HL-60 (cell line): ENCODE data around the gene RAF1.

Experiments used
- DNase-seq, 2 experiments: peaks; one replicate each; pipeline ENCODE4 v3.0.0-alpha.2; 2010 to 2020; ENCODE audit warnings: low read depth in 1 of 2, low spot score in 1 of 2
- H3K27ac ChIP-seq: fragments of 250-450 bp; sonication (Bioruptor Pico); replicated peaks from 2 replicates; pipeline ENCODE4 v1.5.1; 2020; ENCODE audit warnings: mild to moderate bottlenecking, moderate library complexity
- H3K27me3 ChIP-seq: fragments of 250-450 bp; sonication (Bioruptor Pico); 2 replicates; pipeline ENCODE4 v1.5.1; 2021; ENCODE audit warnings: mild to moderate bottlenecking, moderate library complexity; ENCODE audit not compliant: insufficient read depth, poor library complexity, severe bottlenecking
- H3K4me3 ChIP-seq: replicated peaks from 2 replicates; pipeline ENCODE4 v1.5.1; 2011; ENCODE audit warnings: mild to moderate bottlenecking, control low read depth, low read length; ENCODE audit not compliant: insufficient read depth
- CTCF ChIP-seq: IDR thresholded peaks from one replicate; pipeline ENCODE4 v1.5.1; 2011; ENCODE audit warnings: low read length, control low read depth, inconsistent platforms; ENCODE audit not compliant: insufficient read depth
- GABPA ChIP-seq: IDR thresholded peaks from 2 replicates; pipeline ENCODE4 v1.6.1; 2012; ENCODE audit warnings: low read depth
- POLR2AphosphoS5 ChIP-seq: IDR thresholded peaks from 2 replicates; pipeline ENCODE4 v1.6.1; 2012; ENCODE audit warnings: low read depth
- REST ChIP-seq: IDR thresholded peaks from 2 replicates; pipeline ENCODE4 v1.6.1; 2012; ENCODE audit warnings: low read depth; ENCODE audit not compliant: insufficient replicate concordance
- SPI1 ChIP-seq: IDR thresholded peaks from 2 replicates; pipeline ENCODE4 v1.6.1; 2012; ENCODE audit warnings: low read depth, mild to moderate bottlenecking, borderline replicate concordance

Gene RAF1

GRCh38 chr3:12571986-12572385 is 91.9 kb downstream of the RAF1 start:
- H3K4me3 ChIP-seq = no peak overlapping the region
- DNase-seq = no peak
- H3K27me3 ChIP-seq = no peaks in the 10 kb centered on the region
- TF ChIP-seq REST (no peak), CTCF (no peak), POLR2AphosphoS5 (no peak), SPI1 (no peak), GABPA (no peak)
- H3K27ac ChIP-seq = no peak overlapping the region

DNA sequence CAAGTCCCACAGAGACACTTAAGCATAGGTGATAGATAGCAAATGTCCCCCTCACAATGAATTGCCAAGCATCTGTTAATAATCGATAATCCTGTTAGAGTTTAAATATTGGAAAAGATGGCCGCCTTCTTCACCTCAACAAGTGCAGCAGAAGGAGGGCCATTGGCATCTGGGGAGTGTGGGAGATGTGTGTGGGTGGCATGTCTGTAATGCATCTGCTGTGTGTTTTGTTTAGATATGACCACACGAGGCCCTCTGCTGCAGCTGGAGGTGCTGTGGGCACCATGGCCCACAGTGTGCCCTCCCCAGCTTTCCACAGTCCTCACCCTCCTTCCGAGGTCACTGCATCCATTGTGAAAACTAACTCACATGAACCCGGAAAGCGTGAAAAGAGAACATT is 94.1 kb downstream of the RAF1 start:
- no peak for TF ChIP-seq CTCF
- no peak for TF ChIP-seq GABPA
- TF ChIP-seq REST = no peak
- TF ChIP-seq POLR2AphosphoS5 = no peak
- TF ChIP-seq SPI1 = no peak
- Histone ChIP-seq H3K27ac (no peak overlapping the region), H3K27me3 (no peaks in the 10 kb centered on the region), H3K4me3 (no peak overlapping the region)
- DNase-seq = no peak

DNA sequence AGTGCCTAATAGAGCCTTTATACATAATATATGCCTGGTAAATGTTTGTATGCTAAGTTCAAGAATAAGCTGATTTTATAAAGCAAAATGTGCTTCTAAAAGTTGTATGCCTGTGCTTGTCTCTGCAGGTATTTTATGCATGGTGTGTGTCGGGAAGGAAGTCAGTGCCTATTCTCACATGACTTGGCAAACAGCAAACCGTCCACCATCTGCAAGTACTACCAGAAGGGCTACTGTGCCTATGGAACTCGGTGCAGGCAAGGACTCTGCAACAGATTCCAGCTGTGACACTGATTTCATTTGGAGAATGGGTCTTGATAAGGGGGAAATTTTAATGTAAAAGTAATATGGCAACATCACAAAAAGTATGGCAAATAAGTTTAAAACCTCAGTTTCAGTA is 95.2 kb downstream of the RAF1 start:
- no peak overlapping the region for H3K27ac ChIP-seq
- H3K27me3 ChIP-seq = no peaks in the 10 kb centered on the region
- TF ChIP-seq CTCF (no peak), SPI1 (no peak), REST (no peak), GABPA (no peak), POLR2AphosphoS5 (no peak)
- H3K4me3 ChIP-seq = no peak overlapping the region
- no peak for DNase-seq
